ENCODE data around the gene SDR9C7.
"Not testable (repeated sequence)": the region's sequence is repeated elsewhere in the genome, so short reads cannot be mapped to it uniquely, and the experiment has no call there.

SDR9C7 gene

GRCh38 chr12:56914256-56914655 is 20.0 kb downstream of the SDR9C7 start:
- no peak for DNase-seq

GRCh38 chr12:56909403-56909802 is 24.8 kb downstream of the SDR9C7 start:
- DNase-seq = not testable (repeated sequence)

- no peak for DNase-seq
Observed at GRCh38 chr12:56908136-56908535, 26.1 kb downstream of the SDR9C7 start.

- DNase-seq = no peak
Observed at GRCh38 chr12:56905852-56906251, 28.4 kb downstream of the SDR9C7 start.

- no peak for DNase-seq
Observed at GRCh38 chr12:56903374-56903773, 30.8 kb downstream of the SDR9C7 start.

- DNase-seq = not testable (repeated sequence)
Observed at GRCh38 chr12:56901313-56901712, 32.9 kb downstream of the SDR9C7 start.

GRCh38 chr12:56900583-56900982 is 33.6 kb downstream of the SDR9C7 start:
- peak in 1 of 2 experiments; percentile 2 for DNase-seq

GRCh38 chr12:56898938-56899337 is 35.3 kb downstream of the SDR9C7 start:
- DNase-seq = no peak

GRCh38 chr12:56897844-56898361 is 36.3 kb downstream of the SDR9C7 start:
- no peak for DNase-seq

- no peak for DNase-seq
Observed at GRCh38 chr12:56896082-56896481, 38.1 kb downstream of the SDR9C7 start.

GRCh38 chr12:56894698-56895368 is 39.4 kb downstream of the SDR9C7 start:
- no peak for DNase-seq

GRCh38 chr12:56891885-56892284 is 42.3 kb downstream of the SDR9C7 start:
- DNase-seq = not testable (repeated sequence)

- DNase-seq = no peak
Observed at GRCh38 chr12:56886319-56886718, 47.9 kb downstream of the SDR9C7 start.

GRCh38 chr12:56885316-56885715 is 48.9 kb downstream of the SDR9C7 start:
- no peak for DNase-seq

- no peak for DNase-seq
Observed at GRCh38 chr12:56884421-56884820, 49.8 kb downstream of the SDR9C7 start.

GRCh38 chr12:56882407-56882806 is 51.8 kb downstream of the SDR9C7 start:
- not testable (repeated sequence) for DNase-seq

- no peak for DNase-seq
Observed at GRCh38 chr12:56880125-56880992, 53.8 kb downstream of the SDR9C7 start.

- DNase-seq = not testable (repeated sequence)
Observed at GRCh38 chr12:56879240-56880124, 54.7 kb downstream of the SDR9C7 start.

GRCh38 chr12:56878010-56878339 is 56.2 kb downstream of the SDR9C7 start:
- DNase-seq = no peak

- peak; percentile 49 to 60 for DNase-seq
Observed at GRCh38 chr12:56877195-56878009, 56.8 kb downstream of the SDR9C7 start.

GRCh38 chr12:56874821-56875220 is 59.4 kb downstream of the SDR9C7 start:
- DNase-seq = no peak

GRCh38 chr12:56873382-56873781 is 60.8 kb downstream of the SDR9C7 start:
- DNase-seq = no peak

All from Kasumi-1 (cell line).